ENCODE results near the gene ADGRL3.

The ADGRL3 gene

GRCh38 chr4:61300266-61300844 lies 100.2 kb downstream of the ADGRL3 start:
- TF ChIP-seq ARNTL (CRISPR knock-in tag; IDR thresholded peaks at IDR 0.05; ENCODE audit: borderline replicate concordance, low read depth) (no peak), OSR1 (CRISPR knock-in tag; IDR thresholded peaks at IDR 0.05) (no peak), ZNF565 (CRISPR knock-in tag; conservative IDR thresholded peaks at IDR 0.05; ENCODE audit: low read depth) (no peak), TOX (CRISPR knock-in tag; IDR thresholded peaks at IDR 0.05; ENCODE audit: borderline replicate concordance) (no peak), SNAI2 (CRISPR knock-in tag; IDR thresholded peaks at IDR 0.05) (no peak), RARB (CRISPR knock-in tag; IDR thresholded peaks at IDR 0.05) (no peak), CSRNP3 (CRISPR knock-in tag; IDR thresholded peaks at IDR 0.05) (no peak), CREB5 (CRISPR knock-in tag; IDR thresholded peaks at IDR 0.05; ENCODE audit: low read depth) (no peak)
- no peak for ATAC-seq

- ATAC-seq: no peak
- TF ChIP-seq ARNTL (CRISPR knock-in tag; IDR thresholded peaks at IDR 0.05; ENCODE audit: borderline replicate concordance, low read depth) (no peak), CSRNP3 (CRISPR knock-in tag; IDR thresholded peaks at IDR 0.05) (no peak), CREB5 (CRISPR knock-in tag; IDR thresholded peaks at IDR 0.05; ENCODE audit: low read depth) (no peak), PPARA (CRISPR knock-in tag; IDR thresholded peaks at IDR 0.05; ENCODE audit: borderline replicate concordance) (no peak), TCF4 (CRISPR knock-in tag; IDR thresholded peaks at IDR 0.05; ENCODE audit: borderline replicate concordance) (no peak), ZC3H10 (CRISPR knock-in tag; IDR thresholded peaks at IDR 0.05) (no peak), OSR1 (CRISPR knock-in tag; IDR thresholded peaks at IDR 0.05) (no peak), POU6F1 (CRISPR knock-in tag; IDR thresholded peaks at IDR 0.05; ENCODE audit: borderline replicate concordance, low read depth) (no peak), TOX (CRISPR knock-in tag; IDR thresholded peaks at IDR 0.05; ENCODE audit: borderline replicate concordance) (no peak), ZFP30 (CRISPR knock-in tag; IDR thresholded peaks at IDR 0.05) (no peak), ZNF565 (CRISPR knock-in tag; conservative IDR thresholded peaks at IDR 0.05; ENCODE audit: low read depth) (no peak)
These were observed 101.1 kb downstream of the ADGRL3 start for GRCh38 chr4:61301271-61301670.

- no peak for ATAC-seq
- TF ChIP-seq ARNTL (CRISPR knock-in tag; IDR thresholded peaks at IDR 0.05; ENCODE audit: borderline replicate concordance, low read depth) (no peak), POU6F1 (CRISPR knock-in tag; IDR thresholded peaks at IDR 0.05; ENCODE audit: borderline replicate concordance, low read depth) (no peak), BACH2 (CRISPR knock-in tag; IDR thresholded peaks at IDR 0.05; ENCODE audit: borderline replicate concordance) (no peak), RARB (CRISPR knock-in tag; IDR thresholded peaks at IDR 0.05) (no peak), PATZ1 (CRISPR knock-in tag; IDR thresholded peaks at IDR 0.05; ENCODE audit: borderline replicate concordance) (no peak), TSHZ2 (CRISPR knock-in tag; IDR thresholded peaks at IDR 0.05) (no peak), TCF4 (CRISPR knock-in tag; IDR thresholded peaks at IDR 0.05; ENCODE audit: borderline replicate concordance) (no peak), ZNF565 (CRISPR knock-in tag; conservative IDR thresholded peaks at IDR 0.05; ENCODE audit: low read depth) (no peak), CSRNP3 (CRISPR knock-in tag; IDR thresholded peaks at IDR 0.05) (no peak), ZC3H10 (CRISPR knock-in tag; IDR thresholded peaks at IDR 0.05) (no peak), CSDC2 (CRISPR knock-in tag; IDR thresholded peaks at IDR 0.05) (no peak), ZFP3 (CRISPR knock-in tag; IDR thresholded peaks at IDR 0.05) (no peak), PPARA (CRISPR knock-in tag; IDR thresholded peaks at IDR 0.05; ENCODE audit: borderline replicate concordance) (no peak), ESRRG (CRISPR knock-in tag; IDR thresholded peaks at IDR 0.05) (no peak), TOX (CRISPR knock-in tag; IDR thresholded peaks at IDR 0.05; ENCODE audit: borderline replicate concordance) (no peak)
These were observed 107.9 kb downstream of the ADGRL3 start for GRCh38 chr4:61308033-61308432.
